Measurements from ENCODE around the gene CNNM4. TPM values are rescaled to one million over a fixed set of nuclear protein-coding genes. Genes with fewer than 3 reads are reported as not detected.

Gene CNNM4
- total and polyA plus RNA-seq, 7 donors: 2.3 to 36.7 (median 6.6) TPM

DNA sequence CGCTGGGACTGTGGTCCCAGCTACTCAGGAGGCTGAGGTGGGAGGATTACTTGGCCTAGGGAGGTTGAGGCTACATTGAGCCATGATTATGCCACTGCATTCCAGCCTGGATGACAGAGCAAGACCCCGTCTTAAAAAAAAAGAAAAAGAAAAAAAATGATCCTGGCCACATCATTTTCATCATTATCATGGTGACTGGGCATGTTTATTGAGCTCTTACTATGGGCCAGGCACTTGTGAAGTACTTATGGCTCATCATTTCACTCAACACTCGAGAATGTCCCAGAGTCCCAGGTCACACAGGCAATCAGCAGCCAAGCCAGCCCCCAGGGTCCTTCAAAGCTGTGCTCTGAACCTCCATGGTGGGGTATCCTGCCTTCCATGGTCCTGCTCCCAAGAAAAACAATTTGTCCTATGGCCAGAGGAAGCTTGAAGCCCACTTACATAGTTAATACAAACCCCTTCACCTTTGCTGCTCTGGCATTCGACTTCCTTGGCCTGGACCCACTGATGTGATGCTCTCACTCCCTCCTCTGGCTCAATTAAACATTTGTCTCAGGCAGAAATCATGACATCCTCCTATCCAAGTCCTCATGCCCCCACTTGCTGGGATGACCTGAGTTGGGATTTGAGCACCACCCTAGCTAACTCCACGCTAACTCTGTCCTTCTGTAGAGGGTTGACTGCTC, 3.8 kb upstream of the CNNM4 start:
- Histone ChIP-seq H3K27ac (no peak overlapping the region), H3K4me3 (no peak overlapping the region), H3K27me3 (no peaks in the 10 kb centered on the region), H3K4me1 (peaks cover 0 to 16% (median 14%) of the 10 kb centered on the region in 4 donors), H3K9me3 (no peaks in the 10 kb centered on the region), H3K36me3 (no peaks in the 10 kb centered on the region)
- intact Hi-C loops (cut with DNase I): no loop called here
- 90% methylated on average over 5 of the region's 5 CpGs for WGBS, 2 donors
- DNase-seq: no peak
- no peak for TF ChIP-seq POLR2AphosphoS5 (IDR thresholded peaks at IDR 0.05)
- TF ChIP-seq, protein P1, sequence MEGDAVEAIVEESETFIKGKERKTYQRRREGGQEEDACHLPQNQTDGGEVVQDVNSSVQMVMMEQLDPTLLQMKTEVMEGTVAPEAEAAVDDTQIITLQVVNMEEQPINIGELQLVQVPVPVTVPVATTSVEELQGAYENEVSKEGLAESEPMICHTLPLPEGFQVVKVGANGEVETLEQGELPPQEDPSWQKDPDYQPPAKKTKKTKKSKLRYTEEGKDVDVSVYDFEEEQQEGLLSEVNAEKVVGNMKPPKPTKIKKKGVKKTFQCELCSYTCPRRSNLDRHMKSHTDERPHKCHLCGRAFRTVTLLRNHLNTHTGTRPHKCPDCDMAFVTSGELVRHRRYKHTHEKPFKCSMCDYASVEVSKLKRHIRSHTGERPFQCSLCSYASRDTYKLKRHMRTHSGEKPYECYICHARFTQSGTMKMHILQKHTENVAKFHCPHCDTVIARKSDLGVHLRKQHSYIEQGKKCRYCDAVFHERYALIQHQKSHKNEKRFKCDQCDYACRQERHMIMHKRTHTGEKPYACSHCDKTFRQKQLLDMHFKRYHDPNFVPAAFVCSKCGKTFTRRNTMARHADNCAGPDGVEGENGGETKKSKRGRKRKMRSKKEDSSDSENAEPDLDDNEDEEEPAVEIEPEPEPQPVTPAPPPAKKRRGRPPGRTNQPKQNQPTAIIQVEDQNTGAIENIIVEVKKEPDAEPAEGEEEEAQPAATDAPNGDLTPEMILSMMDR (IDR thresholded peaks at IDR 0.05): no peak
- TF ChIP-seq POLR2A (IDR thresholded peaks at IDR 0.05): no peak
- no peak for TF ChIP-seq EP300 (IDR thresholded peaks at IDR 0.05)

DNA sequence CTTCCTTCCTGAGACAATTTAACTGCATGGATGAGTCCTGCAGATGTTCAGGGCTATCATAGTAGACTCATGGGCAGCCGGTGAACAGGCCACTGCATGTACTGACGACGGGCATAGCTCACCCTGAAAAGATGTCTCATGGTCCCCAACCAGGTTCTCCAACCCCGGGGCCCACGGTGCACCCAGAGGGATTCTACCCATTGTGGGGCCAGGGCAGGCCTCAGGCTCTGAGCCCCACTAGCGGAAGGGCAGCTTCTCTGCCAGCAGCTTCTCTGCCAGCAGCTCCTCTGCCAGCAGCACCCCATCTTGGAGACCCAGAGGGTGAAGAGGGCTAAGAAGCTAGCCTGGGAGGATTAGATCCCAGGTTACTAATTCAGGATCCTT, 3.2 kb upstream of the CNNM4 start:
- Histone ChIP-seq H3K36me3 (no peaks in the 10 kb centered on the region), H3K4me1 (peaks cover 0 to 21% (median 20%) of the 10 kb centered on the region in 4 donors), H3K27me3 (no peaks in the 10 kb centered on the region), H3K9me3 (no peaks in the 10 kb centered on the region), H3K4me3 (no peak overlapping the region), H3K27ac (no peak overlapping the region)
- intact Hi-C loops (cut with DNase I): no loop called here
- TF ChIP-seq, protein P1 (IDR thresholded peaks at IDR 0.05): no peak
- TF ChIP-seq POLR2AphosphoS5 (IDR thresholded peaks at IDR 0.05) (no peak), POLR2A (IDR thresholded peaks at IDR 0.05) (no peak), EP300 (IDR thresholded peaks at IDR 0.05) (no peak)
- WGBS, 2 donors: 96 to 97% methylated on average over 6 of the region's 6 CpGs
- DNase-seq: no peak

DNA sequence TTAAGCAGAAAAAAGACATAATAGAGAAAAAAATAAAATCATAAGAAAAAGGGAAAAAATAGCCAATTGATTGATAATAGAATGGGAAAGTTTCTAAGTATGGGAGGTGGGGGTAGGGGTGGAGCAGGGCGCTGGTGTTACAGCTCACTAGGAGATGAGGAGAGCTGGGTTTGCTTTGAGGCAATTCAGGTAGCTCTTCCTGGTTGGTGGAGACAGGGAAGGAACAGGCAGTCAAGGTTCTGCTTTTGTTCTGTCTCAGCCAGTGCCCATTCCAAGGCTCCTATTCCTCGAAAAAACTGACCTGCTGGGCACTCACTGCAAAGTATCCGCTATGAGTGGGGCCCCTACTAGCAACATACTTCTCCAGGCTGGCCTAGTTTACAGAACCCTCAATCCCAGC, 1.7 kb upstream of the CNNM4 start:
- WGBS, 2 donors: 34 to 73% methylated on average over 3 of the region's 3 CpGs
- H3K27me3 ChIP-seq: no peaks in the 10 kb centered on the region
- no peak overlapping the region for H3K27ac ChIP-seq
- H3K4me1 ChIP-seq: peaks cover 0 to 36% (median 35%) of the 10 kb centered on the region in 4 donors
- H3K36me3 ChIP-seq: no peaks in the 10 kb centered on the region
- no peak overlapping the region for H3K4me3 ChIP-seq
- intact Hi-C loops (cut with DNase I): loop anchor here (1.0 kb wide), 1 partner anchor 19 kb away; the partner anchor contains the start of gene LMAN2L
- H3K9me3 ChIP-seq: no peaks in the 10 kb centered on the region
- TF ChIP-seq, protein P1 (IDR thresholded peaks at IDR 0.05): no peak
- TF ChIP-seq EP300 (IDR thresholded peaks at IDR 0.05) (no peak), POLR2A (IDR thresholded peaks at IDR 0.05) (no peak)
- DNase-seq: no peak

DNA sequence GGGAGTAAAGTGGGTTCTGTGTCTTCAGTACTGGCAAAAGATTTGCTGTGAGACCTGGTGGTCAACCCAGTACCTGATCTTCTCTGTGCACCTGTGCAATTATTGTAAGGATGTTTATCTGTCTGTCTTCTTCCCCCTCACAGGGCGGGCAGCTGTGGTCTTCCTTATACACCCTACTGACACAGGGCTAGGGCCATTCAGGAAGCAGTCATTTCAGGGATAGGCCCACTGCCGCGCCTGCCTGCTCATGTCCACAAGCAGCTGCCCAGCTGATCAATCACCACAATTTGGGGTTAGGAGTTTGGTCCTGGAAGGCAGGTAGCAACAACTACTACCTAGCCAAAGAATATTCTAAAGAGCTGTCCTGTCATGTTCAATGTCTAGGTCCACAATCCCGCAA, 1.2 kb upstream of the CNNM4 start:
- H3K4me1 ChIP-seq: peaks cover 0 to 42% (median 40%) of the 10 kb centered on the region in 4 donors
- WGBS, 2 donors: 46 to 83% methylated on average over 4 of the region's 4 CpGs
- DNase-seq: no peak
- peak overlapping the region in 1 of 4 donors; percentile 84 for H3K27ac ChIP-seq
- H3K9me3 ChIP-seq: no peaks in the 10 kb centered on the region
- no peaks in the 10 kb centered on the region for H3K27me3 ChIP-seq
- intact Hi-C loops (cut with DNase I): loop anchor here (1.0 kb wide), 1 partner anchor 19 kb away; the partner anchor contains the start of gene LMAN2L
- H3K36me3 ChIP-seq: no peaks in the 10 kb centered on the region
- TF ChIP-seq EP300 (IDR thresholded peaks at IDR 0.05) (no peak), POLR2A (IDR thresholded peaks at IDR 0.05) (no peak), POLR2AphosphoS5 (IDR thresholded peaks at IDR 0.05) (no peak)
- TF ChIP-seq, protein P1 (IDR thresholded peaks at IDR 0.05): no peak
- no peak overlapping the region for H3K4me3 ChIP-seq

Measured in sigmoid colon (tissue), 7 donors.